ENCODE results near the gene SLC39A1.

The SLC39A1 gene

DNA sequence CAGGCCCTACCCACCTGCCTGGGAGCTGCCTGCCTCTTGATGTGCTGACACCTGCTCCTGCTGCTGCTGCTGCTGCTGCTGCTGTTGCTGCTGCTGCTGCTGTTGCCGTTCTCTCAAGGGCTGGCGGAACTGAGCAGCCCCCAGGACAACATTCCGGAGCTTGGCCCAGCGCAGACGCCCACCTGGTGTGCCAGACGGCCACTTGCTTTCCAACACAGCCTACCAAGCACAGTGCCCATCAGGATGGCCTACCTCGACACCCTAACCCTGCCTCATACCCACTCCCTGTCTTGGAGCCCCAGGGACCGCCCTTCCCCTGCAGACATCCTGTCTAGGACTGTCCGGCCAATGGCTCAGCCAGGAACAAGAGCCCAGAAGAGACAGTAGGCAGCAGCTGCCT, 28.6 kb downstream of the SLC39A1 start:
- TF ChIP-seq, protein P1, sequence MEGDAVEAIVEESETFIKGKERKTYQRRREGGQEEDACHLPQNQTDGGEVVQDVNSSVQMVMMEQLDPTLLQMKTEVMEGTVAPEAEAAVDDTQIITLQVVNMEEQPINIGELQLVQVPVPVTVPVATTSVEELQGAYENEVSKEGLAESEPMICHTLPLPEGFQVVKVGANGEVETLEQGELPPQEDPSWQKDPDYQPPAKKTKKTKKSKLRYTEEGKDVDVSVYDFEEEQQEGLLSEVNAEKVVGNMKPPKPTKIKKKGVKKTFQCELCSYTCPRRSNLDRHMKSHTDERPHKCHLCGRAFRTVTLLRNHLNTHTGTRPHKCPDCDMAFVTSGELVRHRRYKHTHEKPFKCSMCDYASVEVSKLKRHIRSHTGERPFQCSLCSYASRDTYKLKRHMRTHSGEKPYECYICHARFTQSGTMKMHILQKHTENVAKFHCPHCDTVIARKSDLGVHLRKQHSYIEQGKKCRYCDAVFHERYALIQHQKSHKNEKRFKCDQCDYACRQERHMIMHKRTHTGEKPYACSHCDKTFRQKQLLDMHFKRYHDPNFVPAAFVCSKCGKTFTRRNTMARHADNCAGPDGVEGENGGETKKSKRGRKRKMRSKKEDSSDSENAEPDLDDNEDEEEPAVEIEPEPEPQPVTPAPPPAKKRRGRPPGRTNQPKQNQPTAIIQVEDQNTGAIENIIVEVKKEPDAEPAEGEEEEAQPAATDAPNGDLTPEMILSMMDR (IDR thresholded peaks at IDR 0.05) = no peak

DNA sequence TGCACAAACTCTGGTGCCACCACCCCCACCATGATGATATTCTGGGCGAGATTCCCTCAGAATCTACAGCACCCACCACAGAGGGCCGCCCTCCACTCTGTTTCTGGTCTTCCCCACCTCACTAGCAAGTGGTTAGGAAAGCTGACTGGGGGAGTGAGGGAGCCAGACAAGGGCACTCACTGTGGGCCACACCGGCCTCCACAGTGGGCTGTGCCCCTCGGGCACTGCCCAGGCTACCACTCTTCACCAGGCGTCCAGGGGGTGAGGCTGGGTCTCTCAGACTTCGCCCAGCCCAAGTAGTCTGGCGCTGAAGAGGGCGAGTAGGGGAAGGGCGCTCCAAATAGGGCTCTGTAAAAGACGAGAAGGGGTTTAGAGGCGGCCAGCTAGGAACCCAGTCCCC, 29.4 kb downstream of the SLC39A1 start:
- TF ChIP-seq, protein P1 (IDR thresholded peaks at IDR 0.05) = no peak

DNA sequence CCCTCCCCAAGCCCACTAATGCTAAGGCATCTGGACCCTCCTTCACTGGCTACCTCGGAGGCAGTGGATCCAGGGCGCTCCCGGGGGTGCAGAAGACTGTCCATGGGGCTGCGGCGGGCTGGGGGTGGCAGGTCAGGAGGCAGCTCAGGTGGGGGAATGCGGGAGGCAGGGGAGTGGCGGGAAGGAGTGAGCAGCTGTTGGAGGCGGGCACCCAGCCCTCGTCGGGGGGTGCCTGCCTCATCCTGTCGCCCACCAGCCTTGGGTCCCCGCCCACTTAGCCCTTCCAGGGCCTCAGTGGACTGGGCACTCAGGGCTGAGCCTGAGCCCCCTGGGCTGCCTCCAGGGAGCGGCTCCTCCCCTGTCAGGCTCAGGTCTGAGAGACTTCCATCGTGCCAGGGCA, 29.9 kb downstream of the SLC39A1 start:
- TF ChIP-seq, protein P1 (IDR thresholded peaks at IDR 0.05) = no peak

DNA sequence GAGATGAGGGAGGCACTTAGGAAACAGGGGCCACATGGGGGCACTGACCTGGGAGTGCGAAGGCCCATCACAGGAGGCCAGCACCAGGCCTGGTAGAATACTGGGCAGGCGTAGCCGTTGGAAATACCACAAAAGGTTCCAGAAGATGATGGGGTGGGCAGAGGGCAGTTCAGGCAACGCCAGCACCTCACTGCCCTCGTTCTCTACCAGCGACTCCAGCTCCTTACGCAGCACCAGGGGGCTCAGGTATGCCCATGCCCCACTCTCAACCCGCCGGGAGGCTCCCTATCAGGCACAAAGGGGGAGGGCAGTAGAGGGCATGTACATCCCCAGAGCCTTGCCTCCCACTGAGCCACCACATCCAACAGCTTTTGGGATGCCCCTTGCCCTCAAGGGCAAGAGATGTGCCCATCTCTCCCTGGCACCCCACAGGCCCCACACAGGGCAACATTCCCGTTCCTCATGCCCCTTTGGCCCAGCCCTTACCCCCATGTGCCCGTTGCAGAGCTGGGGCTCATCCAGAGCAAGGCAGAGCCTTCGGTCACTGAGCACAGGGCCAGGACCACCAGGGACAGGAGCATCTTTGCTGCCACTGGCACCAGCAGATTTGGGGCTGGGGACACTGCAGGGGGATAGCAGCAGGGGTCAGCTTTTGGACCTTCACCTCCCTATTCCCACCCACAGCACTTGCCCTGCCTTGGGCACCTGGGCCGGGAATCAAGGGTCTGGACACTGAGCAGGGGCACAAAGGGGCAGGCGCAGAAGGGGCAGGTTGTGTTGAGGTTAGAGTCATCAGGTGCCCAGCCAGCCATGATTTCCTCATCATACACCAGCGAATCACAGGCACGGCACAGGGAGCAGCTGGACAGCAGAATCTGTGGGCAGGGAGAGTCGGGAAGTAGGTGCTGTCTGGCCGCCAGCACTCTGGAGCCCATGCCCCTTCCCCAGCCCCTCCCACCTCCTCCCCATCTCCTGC, 30.9 kb downstream of the SLC39A1 start:
- TF ChIP-seq, protein P1 (IDR thresholded peaks at IDR 0.05) = no peak

- TF ChIP-seq, protein P1 (IDR thresholded peaks at IDR 0.05) = no peak
Observed at GRCh38 chr1:153929981-153930948, 33.1 kb downstream of the SLC39A1 start.

- TF ChIP-seq, protein P1 (IDR thresholded peaks at IDR 0.05) = no peak
Observed at GRCh38 chr1:153929426-153929825, 33.9 kb downstream of the SLC39A1 start.

DNA sequence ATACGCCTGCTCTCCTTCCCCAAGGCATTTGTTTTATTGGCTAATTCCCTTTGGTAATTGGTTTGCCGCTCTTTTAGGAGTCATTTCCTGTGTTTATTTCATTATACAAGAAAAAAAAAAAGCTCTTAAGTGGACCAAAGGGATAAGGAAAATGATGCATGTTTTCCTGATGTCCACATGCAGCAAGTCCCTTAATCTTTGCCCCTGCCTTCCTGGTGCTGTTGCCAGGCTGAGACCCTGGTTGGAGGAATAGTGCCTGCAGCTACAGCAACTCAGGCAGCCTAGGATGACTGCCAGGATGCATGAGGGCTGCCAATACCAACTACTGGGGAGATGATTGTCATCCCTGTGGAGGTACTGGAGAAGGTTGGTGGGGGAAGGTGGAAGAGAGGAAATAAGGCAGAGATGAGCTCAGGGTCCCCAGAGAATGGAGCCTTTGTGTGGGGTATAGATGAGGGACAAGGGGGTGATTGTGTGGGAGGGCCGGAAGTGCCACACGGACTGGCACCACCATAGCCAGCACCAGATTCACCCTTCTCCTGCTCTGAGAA, 34.5 kb downstream of the SLC39A1 start:
- TF ChIP-seq, protein P1 (IDR thresholded peaks at IDR 0.05) = no peak
